NT2/D1 (cell line): ENCODE results near the gene PSMA7.
"Not testable (repeated sequence)": the region's sequence is repeated elsewhere in the genome, so short reads cannot be mapped to it uniquely, and the experiment has no call there.

Experiments
- DNase-seq: peaks from one replicate; pipeline ENCODE4 v3.0.0-alpha.2; 2011; ENCODE audit warnings: low read depth, low spot score
- H3K27me3 ChIP-seq: 2 replicates; pipeline ENCODE4 v1.6.0; 2011; ENCODE audit warnings: mild to moderate bottlenecking; ENCODE audit not compliant: insufficient read length, insufficient read depth
- H3K36me3 ChIP-seq: 2 replicates; pipeline ENCODE4 v1.6.1; 2011; ENCODE audit warnings: mild to moderate bottlenecking, low read length, mixed read lengths; ENCODE audit not compliant: insufficient read depth, insufficient read length
- H3K4me1 ChIP-seq: 2 replicates; pipeline ENCODE4 v1.5.1; 2011; ENCODE audit not compliant: insufficient read depth, insufficient read length
- H3K4me3 ChIP-seq: 2 replicates; pipeline ENCODE4 v1.5.1; 2011; ENCODE audit warnings: low read depth; ENCODE audit not compliant: insufficient read length
- H3K9ac ChIP-seq: 2 replicates; pipeline ENCODE4 v1.6.0; 2011; ENCODE audit warnings: low read depth; ENCODE audit not compliant: insufficient read length
- H3K9me3 ChIP-seq: 2 replicates; pipeline ENCODE4 v1.5.1; 2011; ENCODE audit warnings: mild to moderate bottlenecking, low read length; ENCODE audit not compliant: insufficient read depth
- SUZ12 ChIP-seq: IDR thresholded peaks from 2 replicates; pipeline ENCODE4 v1.6.1; 2011; ENCODE audit not compliant: insufficient read length, insufficient read depth; ENCODE audit errors: extremely low read depth
- YY1 ChIP-seq: IDR thresholded peaks from 2 replicates; pipeline ENCODE4 v1.6.1; 2011; ENCODE audit not compliant: insufficient read length, insufficient read depth
- ZNF274 ChIP-seq: IDR thresholded peaks from 2 replicates; pipeline ENCODE4 v1.6.1; 2011; ENCODE audit warnings: mild to moderate bottlenecking, low read depth, low read length

The PSMA7 gene

DNA sequence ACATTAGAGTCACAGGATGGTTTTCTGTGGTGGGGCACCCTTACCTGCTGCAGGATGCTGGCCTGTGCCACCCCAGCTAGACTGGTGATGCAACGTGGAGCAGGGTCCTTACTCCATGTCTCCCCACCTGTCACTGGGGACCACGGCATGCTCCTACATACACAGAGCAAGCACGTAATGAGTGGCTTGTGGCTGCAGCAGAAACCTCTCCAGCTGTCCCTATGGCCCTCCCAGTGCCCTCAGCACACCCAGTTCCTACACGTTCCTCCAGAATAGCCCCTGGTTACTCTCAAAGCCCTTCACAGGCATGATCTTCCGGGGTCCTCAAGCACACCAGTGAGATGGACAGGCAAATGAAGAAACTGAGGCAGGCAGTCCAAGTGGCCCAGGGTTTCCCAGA lies 24.1 kb downstream of the PSMA7 start:
- DNase-seq = no peak
- Histone ChIP-seq H3K9ac (no peak overlapping the region), H3K4me1 (peaks cover 11% of the 10 kb centered on the region), H3K27me3 (no peaks in the 10 kb centered on the region), H3K4me3 (no peak overlapping the region), H3K9me3 (no peaks in the 10 kb centered on the region), H3K36me3 (peaks cover 7% of the 10 kb centered on the region)
- TF ChIP-seq SUZ12 (no peak), YY1 (no peak), ZNF274 (no peak)

DNA sequence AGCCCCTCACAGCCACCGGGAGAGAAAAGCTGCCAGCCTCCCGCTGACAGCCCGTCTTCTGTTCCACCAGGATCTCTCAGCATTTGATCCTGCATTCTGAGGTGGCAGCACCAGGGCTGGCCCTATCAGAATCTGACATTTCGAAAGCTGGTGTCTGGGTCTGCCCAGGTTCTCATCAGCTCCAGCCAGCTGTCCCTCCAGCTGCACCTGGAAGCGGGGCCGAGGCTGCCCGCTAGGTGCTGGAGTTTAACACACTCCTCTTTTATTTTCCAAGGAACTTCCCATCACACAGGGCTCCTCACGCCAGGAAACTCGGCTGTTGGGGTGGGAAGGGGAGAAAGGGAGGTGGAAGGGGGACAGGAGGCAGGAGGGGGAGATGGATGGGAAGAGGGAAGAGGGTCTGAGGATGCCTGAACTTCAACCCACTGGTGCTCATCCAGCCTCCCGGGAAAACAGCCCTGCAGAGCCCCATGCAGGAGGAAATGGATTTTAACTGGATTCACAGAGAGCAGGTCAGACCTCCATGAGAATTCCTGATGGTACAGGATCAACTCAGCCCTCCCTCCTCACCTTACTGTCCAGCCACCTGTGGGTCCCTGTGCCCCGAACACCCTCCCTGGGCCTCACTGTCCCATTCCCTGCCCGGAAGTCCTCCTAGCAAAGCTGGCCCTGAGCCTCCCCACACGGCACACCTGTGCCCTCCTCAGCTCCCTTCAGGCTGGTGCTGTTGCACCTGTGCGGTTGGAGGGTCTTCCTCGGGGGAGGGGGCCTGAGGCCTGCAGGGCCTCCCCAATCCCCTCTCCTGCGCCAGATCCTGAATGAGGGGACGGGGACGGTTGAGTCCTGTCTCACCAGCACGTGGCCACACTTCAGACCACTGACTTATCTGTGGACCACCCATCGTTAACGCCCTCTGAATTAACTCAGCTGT lies 24.8 kb downstream of the PSMA7 start:
- no peak for DNase-seq
- H3K9ac ChIP-seq = peak overlapping the region; percentile 36
- no peak overlapping the region for H3K4me3 ChIP-seq
- no peak for TF ChIP-seq YY1
- no peaks in the 10 kb centered on the region for H3K36me3 ChIP-seq
- H3K9me3 ChIP-seq = peaks cover 4% of the 10 kb centered on the region; the same call in 1 of the 2 replicates
- H3K4me1 ChIP-seq = peaks cover 13% of the 10 kb centered on the region
- H3K27me3 ChIP-seq = no peaks in the 10 kb centered on the region

DNA sequence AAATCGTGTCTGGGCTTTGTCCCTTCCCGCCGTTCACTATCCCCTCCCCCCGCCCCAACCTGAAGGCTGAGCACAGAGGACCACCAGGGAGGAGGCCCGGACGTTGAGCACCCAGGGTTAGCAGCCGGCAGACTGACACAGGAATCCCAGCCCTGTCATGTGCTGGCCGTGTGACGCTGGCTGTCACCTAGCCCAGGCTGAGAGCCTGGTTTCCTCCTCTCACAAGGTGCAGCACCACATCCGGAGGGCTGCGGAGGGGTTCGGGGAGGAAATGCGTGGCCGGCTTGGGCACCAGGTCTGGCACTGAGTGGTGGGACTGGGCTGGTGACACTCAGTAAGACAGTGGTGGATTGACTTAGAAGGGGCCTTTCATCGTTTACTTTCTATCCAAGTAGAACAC lies 25.5 kb downstream of the PSMA7 start:
- H3K9me3 ChIP-seq = peaks cover 11% of the 10 kb centered on the region; the same call in 1 of the 2 replicates
- TF ChIP-seq SUZ12 = no peak
- no peak for TF ChIP-seq ZNF274
- TF ChIP-seq YY1 = no peak
- peaks cover 13% of the 10 kb centered on the region for H3K4me1 ChIP-seq
- DNase-seq = no peak
- H3K9ac ChIP-seq = peak overlapping the region; percentile 36
- no peak overlapping the region for H3K4me3 ChIP-seq
- H3K36me3 ChIP-seq = no peaks in the 10 kb centered on the region
- H3K27me3 ChIP-seq = no peaks in the 10 kb centered on the region

DNA sequence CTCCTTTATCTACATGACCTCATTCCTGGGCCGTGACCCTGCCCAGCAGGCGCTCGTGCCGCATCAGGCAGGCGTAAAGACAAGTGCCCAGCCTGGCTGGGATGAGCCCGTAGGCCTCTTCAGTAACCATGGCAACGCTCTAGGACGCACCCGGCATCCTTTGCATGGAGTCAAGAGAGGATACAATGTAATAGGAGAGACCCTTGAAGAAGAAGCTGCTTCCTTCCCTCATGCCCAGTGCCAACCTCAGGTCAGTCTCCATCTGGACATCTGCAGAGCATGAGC lies 25.9 kb downstream of the PSMA7 start:
- no peak overlapping the region for H3K9ac ChIP-seq
- no peaks in the 10 kb centered on the region for H3K27me3 ChIP-seq
- H3K9me3 ChIP-seq = peaks cover 15% of the 10 kb centered on the region; the same call in 1 of the 2 replicates
- DNase-seq = no peak
- TF ChIP-seq SUZ12 (no peak), YY1 (no peak), ZNF274 (no peak)
- H3K4me1 ChIP-seq = peaks cover 13% of the 10 kb centered on the region
- H3K4me3 ChIP-seq = no peak overlapping the region
- H3K36me3 ChIP-seq = no peaks in the 10 kb centered on the region

DNA sequence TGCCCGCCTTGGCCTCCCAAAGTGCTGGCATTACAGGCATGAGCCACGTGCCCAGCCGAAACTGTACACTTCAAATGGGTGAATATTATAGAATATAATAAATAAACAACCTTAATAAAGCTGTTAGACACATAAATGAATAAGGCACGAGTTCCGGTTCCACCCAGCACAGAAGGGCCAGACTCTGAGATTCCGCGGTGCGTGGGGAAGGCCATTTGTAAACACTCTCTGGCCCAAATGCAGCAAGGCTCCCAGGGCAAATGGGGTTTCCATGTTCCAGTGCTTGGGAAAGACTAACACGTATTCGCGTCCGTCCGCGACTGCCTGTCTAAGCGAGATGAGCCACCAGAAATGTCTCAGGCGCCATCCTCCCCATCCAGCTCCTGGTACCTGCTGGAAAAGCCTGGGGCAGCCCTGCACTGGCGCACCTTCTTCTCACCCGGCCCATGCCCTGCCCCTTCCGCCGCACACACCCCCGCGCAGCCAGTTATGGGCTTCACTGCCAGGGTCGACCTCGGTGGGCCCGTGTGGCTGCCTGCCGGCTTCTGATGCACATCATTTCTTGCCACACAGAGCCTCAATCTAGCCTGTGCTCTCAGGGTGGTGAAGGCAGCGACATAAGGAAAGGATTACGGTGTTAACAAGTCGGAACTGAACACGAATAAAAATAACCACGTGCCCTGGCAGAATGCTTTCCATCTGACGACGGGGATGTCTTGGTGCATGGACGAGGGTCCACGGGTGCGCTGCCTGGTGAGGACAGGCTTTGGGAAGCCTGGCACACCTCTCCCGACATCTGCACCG lies 26.4 kb downstream of the PSMA7 start:
- Histone ChIP-seq H3K4me1 (peaks cover 13% of the 10 kb centered on the region), H3K36me3 (no peaks in the 10 kb centered on the region), H3K4me3 (no peak overlapping the region), H3K9ac (no peak overlapping the region), H3K27me3 (no peaks in the 10 kb centered on the region), H3K9me3 (peaks cover 20% of the 10 kb centered on the region; the same call in 1 of the 2 replicates)
- TF ChIP-seq SUZ12 (no peak), YY1 (no peak), ZNF274 (no peak)
- no peak for DNase-seq

DNA sequence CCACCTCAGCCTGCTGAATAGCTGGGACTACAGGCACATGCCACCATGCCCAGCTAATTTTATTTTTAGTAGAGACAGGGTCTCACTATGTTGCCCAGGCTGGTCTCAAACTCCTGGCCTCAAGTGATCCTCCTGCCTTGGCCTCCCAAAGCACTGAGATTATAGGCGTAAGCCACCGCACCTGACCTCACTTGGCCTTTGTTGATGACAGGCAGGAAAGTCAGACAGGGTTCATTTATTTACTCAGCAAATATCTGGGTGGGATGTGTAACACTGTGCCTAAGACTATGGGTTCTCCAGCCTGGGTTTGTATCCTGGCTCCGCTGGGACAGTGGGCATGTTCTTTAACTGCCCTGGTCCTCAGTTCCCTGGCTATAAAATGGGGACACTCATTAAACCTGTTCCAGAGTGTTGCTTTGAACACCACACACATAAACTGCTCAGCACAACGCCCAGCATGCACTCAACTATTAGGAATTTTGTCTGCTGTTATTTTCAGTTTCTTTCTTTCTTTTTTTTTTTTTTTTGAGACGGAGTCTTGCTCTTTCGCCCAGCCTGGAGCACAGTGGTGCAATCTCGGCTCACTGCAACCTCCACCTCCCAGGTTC lies 27.3 kb downstream of the PSMA7 start:
- not testable (repeated sequence) for DNase-seq, H3K4me3 ChIP-seq, H3K9ac ChIP-seq, H3K27me3 ChIP-seq, H3K36me3 ChIP-seq
- Histone ChIP-seq H3K4me1 (peaks cover 13% of the 10 kb centered on the region), H3K9me3 (peaks cover 27% of the 10 kb centered on the region; the same call in 1 of the 2 replicates)

DNA sequence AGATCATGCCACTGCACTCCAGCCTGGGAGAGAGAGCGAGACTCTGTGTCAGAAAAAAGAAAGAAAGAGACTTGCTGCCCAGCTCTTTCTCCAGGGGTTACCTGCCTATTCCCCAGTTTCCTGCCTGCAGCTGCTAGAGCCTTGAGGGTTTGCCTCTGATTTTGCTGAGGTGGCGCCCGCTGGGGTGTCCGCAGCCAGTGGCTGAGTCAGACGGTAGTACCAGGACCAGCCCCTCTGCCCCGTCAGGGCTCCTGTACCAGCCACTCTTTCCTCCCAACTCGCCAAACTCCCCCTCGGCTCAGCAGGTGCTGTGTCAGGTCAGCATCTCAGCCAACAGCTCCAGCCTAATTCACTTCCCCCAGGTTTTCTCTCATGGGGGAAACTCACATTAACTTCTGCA lies 28.3 kb downstream of the PSMA7 start:
- no peak overlapping the region for H3K9ac ChIP-seq
- no peaks in the 10 kb centered on the region for H3K36me3 ChIP-seq
- TF ChIP-seq YY1 (no peak), ZNF274 (no peak), SUZ12 (no peak)
- H3K4me3 ChIP-seq = no peak overlapping the region
- no peak for DNase-seq
- H3K9me3 ChIP-seq = peaks cover 34% of the 10 kb centered on the region; the same call in 1 of the 2 replicates
- no peaks in the 10 kb centered on the region for H3K27me3 ChIP-seq
- H3K4me1 ChIP-seq = peaks cover 8% of the 10 kb centered on the region
